AG08395 (cell line): ENCODE measurements around the gene DRG2.

Experiments used
- DNase-seq: peaks from one replicate; pipeline ENCODE4 v3.0.0; 2012; ENCODE audit warnings: mixed read lengths, low spot score

Gene DRG2

DNA sequence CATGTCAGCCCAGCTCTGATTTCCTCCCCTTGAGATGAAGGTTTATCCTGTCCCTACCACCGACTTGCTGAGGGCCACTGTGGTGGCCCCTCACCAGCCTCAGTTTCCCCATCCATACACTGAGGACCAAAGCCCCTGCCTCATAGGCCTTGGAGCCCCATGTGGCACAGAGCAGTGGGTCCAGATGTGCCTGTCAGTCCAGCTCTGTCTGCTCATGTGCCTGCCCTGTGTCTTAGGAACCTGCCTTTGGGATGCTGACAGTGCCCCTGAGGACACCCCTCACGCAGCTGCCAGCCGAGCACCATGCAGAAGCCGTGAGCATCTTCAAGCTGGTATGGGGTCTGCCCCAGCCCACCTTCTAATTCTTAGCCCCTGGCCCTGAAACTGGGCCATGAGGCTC, 56.5 kb downstream of the DRG2 start:
- DNase-seq = no peak

DNA sequence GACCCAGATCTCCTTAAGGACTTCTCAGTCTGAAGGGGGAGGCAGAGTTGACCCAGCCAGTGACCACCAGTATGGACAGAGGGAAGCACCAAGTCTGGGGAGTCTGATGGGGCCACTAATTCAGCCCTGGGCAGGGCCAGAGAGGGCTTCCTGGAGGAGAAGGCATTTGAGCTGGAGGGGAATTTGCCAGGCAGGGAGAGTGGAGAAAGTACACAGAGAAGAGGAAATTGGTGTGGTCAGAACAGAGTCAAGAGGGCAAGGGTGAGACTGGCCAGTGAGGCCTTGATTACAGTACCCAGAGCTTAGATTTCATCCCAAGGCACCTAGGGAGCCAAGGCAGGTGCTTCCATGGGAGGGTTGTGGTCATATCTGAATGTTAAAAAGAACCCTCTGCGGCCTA, 57.1 kb downstream of the DRG2 start:
- no peak for DNase-seq

DNA sequence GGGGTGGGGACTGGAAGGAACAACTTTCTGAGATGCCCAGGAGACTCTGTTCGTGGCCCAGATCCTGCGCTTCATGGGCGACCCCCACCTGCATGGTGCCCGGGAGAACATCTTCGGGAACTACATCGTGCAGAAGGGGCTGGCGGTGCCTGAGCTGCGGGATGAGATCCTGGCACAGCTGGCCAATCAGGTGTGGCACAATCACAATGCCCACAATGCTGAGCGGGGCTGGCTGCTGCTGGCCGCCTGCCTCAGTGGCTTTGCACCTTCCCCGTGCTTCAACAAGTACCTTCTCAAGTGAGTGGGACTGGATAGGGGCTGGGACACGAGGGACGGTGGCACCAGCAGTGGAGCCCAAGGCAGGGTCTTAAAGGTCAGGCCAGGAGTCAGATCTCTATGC, 58.1 kb downstream of the DRG2 start:
- DNase-seq = no peak

DNA sequence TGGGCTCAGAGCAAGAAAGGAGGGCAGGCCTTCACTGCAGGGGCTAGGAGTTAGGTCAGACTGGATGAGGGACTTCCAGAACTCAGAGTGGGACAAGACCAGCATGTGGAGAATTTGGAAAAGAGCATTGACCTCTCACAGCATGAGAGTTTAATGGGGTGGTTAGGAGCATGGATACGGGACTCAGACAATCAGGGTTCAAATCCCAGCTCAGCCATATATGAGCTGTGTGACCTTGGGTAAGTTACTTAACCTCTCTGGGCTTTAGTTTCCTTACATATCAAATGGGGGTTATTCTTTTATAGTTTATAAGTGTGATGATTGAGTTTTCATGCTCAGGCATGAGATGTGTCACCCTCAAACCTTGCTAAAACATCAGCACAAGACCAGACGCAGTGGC, 58.5 kb downstream of the DRG2 start:
- DNase-seq = no peak

DNA sequence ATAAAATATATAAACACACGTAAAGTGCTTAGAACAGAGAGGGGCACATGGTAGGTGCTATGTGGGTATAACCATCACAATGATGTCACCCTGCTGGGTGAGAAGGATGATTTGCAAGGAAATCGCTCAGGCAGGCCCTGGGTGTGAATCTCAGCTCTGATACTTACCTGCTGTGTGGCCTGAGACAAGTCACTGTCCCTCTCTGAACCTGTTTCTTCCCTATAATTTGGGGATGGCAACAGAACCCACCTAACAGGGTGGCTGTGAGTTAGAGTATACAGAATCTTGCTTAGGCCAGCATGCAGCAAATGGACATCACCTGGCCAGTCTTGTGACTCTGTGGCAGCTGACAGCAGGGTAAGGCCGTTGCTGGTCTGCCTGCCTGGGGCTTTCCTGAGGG, 59.2 kb downstream of the DRG2 start:
- DNase-seq = no peak

DNA sequence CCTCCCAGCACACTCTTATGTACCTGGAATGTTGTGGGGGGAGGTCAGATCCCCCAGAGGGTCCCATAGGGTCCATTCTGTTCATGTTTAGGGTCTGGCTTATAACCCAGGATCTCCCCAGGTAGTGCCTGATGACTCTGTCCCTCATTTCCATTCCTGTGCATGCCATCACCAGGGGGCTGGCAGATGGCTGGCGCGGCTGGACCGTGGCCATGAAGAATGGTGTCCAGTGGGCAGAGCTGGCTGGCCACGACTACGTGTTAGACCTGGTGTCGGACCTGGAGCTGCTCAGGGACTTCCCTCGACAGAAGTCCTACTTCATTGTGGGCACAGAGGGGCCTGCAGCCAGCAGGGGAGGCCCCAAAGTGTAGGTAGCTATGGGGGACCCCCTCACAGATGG, 60.8 kb downstream of the DRG2 start:
- no peak for DNase-seq

DNA sequence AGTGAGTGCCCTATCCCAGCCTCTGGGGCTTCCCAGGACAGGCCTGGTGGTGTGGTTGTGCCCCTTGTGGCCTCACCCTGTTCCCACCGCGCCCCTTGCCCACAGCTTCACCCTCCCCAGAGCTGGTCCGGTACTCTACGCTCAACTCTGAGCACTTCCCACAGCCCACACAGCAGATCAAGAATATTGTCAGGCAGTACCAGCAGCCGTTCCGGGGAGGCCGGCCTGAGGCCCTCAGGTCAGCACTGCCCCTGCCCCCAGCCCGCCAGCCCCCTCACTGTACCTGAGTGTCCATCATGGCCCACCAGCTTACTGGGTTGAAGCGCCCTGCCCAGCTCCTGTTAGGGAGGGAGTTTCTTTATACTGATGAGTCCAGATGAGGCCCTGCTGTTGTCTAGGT, 63.5 kb downstream of the DRG2 start:
- no peak for DNase-seq

DNA sequence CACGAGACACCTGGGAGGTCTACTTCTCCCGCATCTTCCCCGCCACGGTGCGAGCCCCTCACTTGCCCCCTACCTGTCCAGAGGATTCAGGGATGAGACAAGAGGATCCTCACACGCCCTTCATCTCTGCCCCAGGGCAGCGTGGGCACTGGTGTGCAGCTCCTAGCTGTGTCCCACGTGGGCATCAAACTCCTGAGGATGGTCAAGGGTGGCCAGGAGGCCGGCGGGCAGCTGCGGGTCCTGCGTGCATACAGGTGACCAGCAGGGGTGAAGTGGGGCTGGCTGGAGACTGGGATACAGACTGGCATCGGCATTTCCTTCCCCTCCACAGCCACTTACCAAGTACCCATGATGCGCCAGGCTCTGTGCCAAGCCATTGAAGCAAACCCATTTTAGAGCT, 67.4 kb downstream of the DRG2 start:
- no peak for DNase-seq

DNA sequence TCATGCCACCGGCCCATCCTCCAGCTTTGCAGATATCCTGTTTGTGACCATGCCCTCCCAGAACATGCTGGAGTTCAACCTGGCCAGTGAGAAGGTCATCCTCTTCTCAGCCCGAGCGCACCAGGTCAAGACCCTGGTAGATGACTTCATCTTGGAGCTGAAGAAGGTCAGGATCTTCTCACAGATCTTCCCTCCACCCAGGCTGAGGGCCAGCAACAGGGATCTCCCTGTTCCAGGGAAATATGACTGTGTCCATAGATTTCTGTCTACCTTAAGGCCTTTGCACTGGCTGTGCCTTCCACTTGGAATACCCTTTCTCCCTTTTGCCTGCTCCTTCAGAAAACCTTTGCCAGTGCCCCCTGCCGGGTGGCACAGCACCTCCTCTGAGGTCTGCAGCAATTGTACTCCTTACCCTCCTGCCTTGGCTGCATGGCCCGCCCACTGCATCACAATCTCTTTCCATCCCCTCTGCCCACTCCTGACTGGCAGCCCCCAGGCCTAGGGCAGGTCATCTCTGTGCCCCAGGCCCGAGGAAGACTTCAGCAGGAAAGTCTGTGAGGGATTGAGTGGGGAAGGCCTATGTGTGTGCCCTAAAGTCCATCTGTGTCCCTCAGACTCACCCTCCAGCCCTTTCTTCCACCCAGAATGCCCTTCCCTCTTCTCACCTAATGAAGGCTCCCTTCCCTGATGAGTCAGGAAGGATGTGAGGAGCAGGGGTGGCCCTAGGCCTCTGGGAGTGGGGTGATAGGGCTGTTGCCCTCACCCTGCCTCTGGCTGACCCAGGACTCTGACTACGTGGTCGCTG, 68.6 kb downstream of the DRG2 start:
- DNase-seq = no peak

DNA sequence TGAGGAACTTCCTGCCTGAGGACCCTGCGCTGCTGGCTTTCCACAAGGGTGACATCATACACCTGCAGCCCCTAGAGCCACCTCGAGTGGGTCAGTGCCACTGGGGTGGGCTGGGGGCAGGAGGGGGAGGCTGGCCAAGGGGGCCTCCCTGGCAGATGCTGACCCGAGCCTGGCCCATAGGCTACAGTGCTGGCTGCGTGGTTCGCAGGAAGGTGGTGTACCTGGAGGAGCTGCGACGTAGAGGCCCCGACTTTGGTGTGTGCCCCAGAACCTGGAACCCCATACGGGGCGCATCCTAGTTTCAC, 69.2 kb downstream of the DRG2 start:
- no peak for DNase-seq
